HG02678 (cell line): ENCODE results near the gene SPINK8.
"Not testable (repeated sequence)": the region's sequence is repeated elsewhere in the genome, so short reads cannot be mapped to it uniquely, and the experiment has no call there.

ENCODE experiments used
- ATAC-seq: cut with Tn5 transposase; IDR thresholded peaks from one replicate; pipeline ENCODE4 v1.9.1; 2021; ENCODE audit warnings: mild to moderate bottlenecking, moderate library complexity; ENCODE audit not compliant: unreplicated experiment

SPINK8 gene

DNA sequence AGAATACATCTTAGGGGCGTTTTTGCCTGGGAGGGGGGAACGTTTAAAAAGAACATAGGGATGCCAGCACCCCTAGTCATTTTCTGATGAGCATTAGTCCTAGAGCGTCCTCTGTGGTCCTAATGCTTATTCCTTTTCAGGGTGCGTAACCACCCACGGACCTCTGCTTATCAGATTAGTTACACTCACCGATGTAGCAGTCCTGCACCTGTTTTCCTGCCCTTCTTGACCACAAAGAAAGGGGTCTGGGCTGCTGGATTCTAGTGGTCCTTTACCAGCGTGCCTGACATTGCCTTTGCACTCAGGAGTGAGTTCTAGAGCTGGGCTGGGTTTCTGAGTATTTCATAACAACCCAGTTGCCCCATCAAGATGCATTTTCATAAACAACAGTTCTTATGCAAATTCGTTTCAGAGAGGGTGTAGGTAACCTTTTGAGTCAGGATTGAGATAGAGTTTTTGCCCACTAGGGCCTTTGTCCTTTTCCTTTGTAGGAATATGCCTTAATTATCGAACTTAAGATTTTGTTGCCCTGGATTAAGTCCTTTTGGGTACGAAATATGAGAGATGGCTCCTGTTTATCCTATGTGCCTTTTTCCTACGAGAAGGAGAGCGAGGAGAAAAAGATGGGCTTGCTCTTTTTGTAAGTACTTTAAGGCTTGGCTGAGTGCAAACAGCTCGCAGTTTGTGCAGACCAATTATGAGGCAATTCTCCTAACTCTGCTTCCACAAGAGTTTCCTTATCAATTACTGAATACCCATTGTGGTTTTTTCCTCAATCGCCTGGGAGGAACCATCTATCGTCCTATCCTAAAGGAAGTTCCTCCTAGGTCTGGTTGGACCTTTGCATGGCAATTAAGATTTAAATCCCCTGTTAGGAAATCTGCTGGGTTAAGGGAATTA is at the start of gene SPINK8:
Gene SPINK8, minus strand, starts transcription at position 316 of the 900 bp plus-strand sequence. CDS start 5,320 bp downstream, outside the sequence.
- not testable (repeated sequence) for ATAC-seq

DNA sequence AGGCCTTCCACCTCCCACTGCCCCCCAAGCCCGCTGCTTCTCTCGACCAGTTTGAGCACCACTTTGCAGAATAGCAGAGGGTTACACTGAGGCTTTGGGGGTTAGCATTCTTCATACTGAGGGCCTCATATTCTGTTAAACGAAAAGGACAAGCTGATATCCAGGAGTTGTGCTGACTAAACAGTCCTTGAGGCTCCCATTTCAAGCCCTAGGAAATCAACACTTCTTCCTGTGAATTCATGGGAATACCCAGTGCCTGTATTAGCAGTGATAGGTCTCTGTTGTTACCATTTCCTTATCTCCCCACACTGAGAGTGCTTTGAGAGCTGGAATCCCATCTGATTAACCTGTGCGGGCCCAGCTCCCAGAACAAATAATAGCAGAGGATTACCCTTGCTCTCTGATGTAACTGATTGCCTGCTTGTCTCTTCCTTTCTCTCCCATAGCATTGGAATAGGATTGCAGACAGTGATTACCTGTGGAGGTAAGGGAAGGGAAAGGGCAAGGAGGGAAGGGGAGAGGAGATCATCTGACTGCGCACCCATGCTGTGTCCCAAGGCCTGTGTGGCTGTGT is 39.5 kb upstream of the SPINK8 start:
- no peak for ATAC-seq

DNA sequence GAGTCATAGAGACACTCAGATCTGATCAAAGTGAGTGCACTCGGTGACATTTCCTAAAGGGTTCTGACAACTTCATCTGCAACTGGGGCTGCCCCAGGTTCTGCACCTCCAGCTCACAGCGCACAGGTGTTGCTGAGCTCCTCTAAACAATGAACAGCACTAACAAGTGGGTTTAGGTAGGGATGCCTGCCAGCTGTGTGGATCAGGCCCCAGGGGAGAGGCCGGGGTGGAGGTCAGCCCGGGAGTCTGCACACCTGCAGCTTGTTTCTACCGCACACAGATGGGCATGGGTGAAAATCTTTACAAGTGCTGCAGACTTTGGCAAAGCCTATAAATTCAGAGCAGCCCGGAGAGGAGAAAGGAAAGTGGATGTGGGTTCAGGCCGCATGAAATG is 38.9 kb upstream of the SPINK8 start:
- ATAC-seq = no peak

DNA sequence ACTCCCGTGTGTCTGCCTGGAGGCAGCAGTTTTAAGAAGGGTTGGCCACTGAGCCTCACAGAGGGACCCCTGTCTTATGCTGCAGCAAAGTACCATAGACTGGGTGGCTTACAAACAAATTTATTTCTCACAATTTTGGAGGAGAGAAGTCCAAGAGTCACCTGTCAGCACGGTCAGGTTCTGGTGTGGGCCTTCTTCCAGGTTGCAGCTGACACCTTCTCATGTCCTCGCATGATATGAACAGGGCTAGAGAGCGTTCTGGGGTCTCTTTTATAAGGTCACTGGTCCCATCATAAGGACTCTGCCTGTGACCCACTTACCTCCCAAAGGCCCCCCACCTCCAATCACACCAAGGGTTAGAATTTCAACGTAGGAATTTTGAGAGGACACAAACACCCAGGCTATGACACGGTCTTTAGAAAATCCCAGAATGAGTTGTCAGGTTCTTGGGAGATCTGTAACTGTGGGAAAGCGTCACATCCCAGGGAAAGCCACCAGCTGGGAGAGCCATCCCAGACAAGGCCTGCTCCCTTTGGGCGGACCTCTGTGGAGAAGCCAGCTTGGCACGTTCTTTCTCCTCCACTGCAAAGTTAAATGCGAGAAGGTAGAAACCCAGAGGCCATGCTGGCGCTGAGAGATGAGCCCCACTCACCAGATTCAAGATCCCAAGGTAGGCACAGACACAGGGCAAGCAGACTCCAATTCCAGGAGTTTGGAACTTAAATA is 38.4 kb upstream of the SPINK8 start, which contains the start of gene FBXW12:
Gene FBXW12, plus strand, starts transcription at position 569 of the 726 bp plus-strand sequence. CDS start 549 bp downstream, outside the sequence.
- no peak for ATAC-seq

DNA sequence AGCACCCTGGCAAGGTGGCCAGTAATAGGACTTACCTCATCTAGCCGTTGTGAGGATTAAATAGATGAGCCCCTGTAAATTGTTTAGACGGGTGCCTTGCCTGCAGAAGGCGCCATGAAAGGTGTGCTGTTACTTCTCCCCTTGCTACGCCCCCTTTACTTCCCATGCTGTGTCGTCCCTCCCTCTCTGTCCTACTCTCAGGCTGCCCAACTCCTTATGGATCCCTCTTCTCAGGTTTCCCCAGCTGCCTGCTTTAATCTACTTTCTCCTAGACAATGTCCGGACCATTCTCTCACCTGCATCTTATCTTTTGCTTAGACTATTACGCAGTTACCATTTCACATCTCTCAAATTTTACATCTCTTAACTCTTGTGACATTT is 36.9 kb upstream of the SPINK8 start:
- ATAC-seq = no peak

DNA sequence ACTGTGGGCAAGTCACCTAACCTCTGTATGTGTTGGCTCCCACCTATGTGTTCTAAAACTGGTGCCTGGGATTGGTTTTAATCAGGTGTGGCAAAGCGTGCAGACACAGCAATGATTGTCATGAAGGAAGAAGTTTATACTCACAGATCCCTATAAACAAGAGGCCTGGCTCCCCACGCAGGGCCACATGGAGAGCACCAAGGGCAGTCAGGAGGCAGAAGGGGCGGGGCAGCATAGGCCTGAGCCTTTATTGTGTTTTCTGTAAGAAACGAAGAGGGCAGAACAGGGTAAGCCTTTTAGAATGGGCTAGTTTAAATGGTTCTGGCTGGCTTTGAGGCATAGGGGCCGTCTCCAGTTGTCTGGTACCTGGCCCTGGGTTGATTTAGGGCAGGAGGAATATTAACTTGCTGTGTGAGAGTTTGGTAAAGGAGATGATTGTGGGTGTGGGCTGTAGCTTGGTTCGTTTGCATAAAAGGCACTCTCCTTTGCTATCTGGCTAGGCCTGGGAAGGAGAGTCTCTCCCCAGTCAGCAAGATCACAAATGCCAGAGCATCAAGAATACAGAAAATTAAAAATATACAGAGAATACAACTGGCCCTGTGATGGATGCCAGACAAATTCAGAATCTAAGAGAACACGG is 36.4 kb upstream of the SPINK8 start:
- no peak for ATAC-seq

DNA sequence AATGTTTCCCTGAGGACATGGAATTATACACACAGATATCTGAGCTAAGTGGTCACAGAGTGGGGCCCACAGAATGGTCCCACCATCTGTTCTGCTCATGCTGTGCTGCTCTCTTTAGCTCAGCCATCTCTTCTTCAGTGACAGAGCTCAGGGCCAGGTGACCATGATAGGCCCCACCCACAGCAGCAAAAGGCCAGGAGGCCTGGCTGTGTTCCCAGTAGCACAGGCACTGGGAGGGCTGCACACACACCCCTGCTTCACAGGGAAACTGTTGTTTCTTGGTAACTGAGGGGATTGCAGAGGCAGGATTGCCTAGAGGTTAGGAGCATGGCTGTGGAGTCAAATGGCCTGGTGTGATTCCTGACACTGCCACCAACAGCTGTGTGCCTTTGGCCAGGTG is 33.7 kb upstream of the SPINK8 start:
- ATAC-seq = no peak

DNA sequence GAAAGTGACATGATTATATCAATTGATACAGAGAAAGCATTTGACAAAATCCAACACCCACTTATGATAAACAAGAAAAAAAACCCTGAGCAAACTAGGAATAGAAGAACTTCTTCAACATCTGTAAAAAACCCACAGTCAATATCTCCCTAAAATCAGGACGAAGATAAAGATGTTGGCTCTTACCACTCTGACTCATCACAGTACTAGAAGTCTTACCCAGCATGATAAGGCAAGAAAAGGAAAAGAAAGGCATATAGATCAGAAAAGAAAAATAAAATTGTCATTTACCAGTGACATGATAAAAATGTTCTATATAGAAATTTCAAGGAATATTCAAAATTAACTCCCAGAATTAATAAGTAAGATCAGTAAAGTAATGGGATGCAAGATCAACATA is 31.4 kb upstream of the SPINK8 start:
- ATAC-seq = no peak

DNA sequence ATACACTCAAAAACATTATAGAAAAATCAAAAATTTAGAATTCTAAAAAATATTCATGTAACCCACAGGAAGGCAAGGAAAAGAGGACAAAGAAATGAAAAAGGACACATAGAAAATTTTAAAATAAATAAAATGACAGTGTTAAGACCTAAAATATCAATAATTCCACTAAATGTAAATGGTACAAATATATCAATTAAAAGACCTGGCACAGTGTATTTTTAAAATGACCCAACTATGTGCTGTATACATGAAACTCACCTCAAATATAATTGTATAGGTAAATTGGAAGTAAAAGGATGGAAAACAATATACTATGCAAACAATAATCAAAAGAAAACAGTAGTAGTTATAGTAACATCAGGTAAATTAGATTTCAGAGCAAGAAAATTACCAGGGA is 28.5 kb upstream of the SPINK8 start:
- no peak for ATAC-seq

DNA sequence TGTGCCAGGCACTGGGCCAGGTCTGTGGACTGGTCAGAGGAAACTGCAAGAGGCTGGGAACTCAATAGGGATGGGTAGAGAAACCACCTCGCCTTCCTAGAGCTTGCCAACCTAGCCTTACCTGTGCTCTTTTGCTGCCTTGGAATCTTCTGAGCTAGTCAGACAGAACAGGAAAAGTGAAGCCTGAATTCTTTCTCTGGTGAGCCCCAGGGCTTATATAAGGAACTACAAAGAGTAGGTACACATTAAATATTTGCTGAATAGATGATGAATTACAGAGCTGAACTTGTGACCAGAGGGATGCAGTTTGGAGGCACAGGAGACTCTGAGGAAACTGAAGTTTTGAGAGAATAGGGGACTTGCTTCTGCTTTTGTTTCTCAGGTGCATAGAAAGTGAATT is 23.0 kb upstream of the SPINK8 start:
- no peak for ATAC-seq

DNA sequence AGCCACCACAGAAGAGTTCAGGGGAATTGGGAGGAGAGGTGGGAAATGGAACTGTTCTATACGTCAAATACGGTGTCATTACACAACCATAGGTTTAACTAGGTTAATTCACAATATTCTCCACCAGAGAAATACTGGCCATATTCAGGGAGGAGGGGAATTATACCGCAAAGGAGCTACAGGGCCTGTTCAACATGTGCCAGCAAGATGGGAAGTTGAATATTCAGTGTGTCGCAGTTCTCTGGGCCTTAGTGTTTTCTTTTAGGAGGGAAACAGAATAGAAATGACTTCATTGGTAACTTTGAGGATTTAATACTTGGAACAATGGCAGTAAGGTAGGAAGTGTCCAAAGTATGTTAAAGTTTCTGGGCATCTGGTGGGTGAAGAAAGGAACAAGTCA is 20.5 kb upstream of the SPINK8 start:
- no peak for ATAC-seq

DNA sequence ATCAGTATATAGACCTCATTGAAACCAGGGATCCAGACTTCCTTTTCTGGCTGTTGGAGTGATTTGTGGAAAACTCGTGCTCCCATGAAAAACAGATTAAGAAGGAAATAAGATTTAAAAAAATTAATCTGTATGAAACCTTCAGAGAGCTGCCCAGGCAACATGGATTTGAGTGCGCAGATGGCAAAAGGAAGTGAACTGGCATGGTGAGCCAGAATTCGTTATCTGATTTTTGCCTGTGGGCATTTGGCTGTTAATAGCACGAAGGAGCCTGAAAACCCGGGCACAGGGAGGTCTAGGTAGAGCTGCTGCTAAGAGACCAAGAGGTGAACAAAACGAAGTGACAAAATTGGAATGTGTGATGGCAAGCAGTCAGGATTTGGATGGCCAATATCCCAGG is 19.1 kb upstream of the SPINK8 start:
- ATAC-seq = no peak

DNA sequence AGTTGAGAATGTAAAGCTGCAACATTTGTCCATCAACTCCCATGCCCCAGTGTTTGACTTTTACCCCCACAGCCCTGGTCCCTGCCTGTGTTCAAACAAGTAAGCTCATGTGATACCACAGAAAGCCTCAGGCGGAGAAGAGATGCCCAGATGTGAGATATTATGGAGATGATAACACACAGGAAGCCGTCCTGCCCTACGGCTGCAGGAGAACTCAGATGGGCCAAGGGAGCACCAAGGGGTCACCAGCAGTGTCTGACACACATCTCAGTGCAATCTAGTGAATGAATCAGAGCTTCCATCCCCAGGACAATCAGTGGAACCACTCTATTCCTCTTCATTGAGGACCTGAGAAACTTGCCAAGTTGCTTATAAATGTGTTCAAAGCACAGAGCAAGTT is 14.0 kb upstream of the SPINK8 start:
- no peak for ATAC-seq

DNA sequence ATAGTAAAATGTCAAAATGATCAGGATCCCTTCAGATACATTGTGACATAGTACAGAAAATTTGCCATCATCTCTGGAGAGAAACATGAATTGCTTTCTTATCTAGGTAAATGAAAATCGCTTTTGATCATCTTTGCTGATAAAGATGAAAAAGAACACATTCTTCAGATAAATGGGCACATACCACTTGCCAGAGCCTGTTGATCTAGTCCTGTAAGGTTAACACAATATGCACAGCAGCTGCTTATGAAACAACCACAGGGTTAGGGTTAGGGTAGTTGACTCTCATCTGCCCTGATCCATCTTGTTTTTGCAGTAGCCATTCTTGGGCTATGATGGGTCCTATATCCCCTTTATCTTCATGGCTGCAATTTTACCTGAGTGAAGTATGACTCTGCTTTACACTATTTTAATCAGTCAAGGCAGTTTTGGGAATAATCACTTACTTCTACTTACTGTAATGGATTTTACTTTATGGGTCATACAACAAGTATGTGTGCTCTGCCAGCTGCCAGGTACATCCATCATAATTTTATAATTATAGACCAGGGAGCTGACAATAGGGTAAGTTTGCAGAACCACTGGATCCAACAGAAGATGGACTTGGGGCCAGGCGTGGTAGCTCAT is 12.6 kb upstream of the SPINK8 start:
- no peak for ATAC-seq

DNA sequence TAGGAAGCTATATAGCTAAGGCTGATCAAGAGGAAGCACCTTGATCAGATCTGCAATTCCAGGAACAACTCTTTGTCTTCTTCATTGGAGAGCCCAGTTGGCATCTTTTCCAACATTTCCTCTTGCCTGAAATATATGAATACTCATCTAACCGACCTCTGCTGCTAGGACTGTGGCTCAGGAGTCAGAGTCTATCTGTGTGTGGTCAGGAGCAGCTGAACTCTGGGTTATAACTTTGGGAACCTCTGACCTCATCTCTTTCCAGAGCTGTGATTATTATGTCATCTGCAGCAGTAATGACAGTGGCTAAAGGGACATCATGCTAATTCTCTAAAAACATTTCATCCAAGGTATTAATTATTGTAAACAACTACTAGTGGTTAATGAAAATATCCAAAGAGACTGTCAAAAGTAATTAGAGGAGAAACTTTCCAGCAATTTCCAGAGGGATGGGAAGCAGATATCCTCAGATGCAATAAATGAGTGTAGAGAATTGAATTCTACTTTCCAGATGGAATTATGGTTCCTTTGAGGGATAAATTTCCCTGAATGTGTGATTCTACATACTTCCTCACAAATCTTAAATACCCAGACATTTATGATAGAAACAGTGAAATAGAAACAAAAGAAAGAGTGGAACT is 11.5 kb upstream of the SPINK8 start:
- no peak for ATAC-seq

DNA sequence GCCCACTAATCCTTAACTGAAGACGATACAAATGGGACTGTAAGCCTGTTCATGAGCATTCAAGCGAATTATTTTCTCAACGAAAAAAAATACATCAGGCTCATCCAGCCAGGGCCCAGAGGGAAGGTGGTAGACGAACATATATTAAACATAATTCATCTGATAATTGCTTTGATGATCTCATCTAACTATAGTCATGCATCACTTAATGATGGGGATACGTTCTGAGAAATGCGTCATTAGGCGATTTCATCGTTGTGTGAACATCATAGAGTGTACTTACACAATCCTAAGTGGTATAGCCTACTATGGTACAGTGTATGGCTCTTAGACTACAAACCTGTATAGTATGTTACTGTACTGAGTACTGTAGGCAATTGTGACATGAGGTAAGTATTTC is 10.0 kb upstream of the SPINK8 start:
- ATAC-seq = no peak

DNA sequence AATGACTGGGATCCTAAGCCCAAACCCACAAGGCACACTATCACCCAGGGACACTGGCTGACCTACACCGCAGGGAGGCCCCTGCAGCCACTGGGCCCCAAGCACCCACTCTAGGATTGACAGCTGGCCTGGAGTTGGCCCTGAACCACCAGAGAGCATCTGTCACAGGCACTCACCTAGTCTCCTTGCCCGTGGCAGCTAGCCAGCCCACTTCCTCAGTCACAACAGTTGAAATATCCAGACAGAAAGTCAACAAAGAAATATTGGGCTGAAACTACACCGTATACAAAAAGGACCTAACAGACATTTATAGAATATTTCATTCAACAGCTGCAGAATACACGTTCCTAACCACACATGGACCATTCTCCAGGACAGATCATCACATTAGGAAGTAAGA is 5.2 kb upstream of the SPINK8 start:
- no peak for ATAC-seq

DNA sequence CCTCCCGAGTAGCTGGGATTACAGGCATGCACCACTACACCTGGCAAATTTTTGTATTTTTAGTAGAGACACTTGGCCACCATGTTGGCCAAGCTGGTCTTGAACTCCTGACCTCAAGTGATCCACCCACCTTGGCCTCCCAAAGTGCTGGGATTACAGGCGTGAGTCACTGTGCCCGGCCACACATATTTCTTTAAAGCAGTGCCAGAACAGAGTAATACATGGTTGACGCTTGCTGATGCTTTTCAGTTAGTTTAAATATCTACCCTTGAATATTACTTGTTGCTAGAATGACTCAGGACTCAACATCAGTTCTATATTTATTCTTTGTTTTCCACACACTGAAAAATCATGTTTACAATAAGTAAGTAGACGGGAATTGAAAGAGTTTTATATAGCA is 4.1 kb upstream of the SPINK8 start:
- ATAC-seq = not testable (repeated sequence)

DNA sequence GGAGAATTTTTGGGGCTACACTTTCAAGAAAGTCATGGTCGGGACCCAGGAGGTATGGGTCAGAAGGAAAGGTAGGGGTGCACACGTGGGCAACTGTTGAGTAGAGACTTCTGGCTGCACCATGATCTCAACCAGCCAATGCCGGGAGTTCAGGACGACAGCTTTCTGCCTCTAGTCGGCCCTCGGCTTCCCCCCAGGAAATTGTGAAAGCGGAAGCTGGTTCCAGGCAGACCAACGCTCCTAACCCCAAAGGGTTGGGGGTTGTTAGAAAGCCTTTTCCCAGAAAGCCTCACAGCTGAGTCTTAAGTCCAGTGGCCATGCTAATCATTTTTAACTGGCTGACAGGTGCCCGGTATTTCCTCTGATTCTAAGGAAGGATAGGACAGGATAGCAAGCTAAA is 1.8 kb upstream of the SPINK8 start:
- ATAC-seq = not testable (repeated sequence)

DNA sequence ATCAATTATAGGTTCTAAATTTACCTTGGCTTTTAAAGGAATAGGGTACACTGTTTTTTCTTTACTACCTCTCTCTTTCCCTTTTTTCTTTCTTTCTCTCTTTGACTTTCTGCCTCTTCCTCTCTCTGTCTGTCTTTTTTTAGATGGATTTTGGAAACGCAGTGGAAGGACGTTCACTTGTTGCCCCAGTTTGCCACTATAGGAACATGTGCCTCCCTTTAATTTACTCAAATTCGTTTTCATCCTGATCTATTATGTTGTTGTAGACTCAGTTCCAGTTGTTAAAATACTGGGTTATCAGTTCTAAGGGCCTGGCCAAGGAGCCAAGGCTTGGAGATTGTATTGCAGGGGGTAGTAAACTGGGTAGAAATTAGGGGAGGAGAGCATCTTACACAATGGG is 1.1 kb upstream of the SPINK8 start:
- ATAC-seq = no peak
